ENCODE data around the gene DLGAP1. TPM values are rescaled to one million over a fixed set of nuclear protein-coding genes. Genes with fewer than 3 reads are reported as not detected.

DLGAP1 gene
- total RNA-seq, 1 donor from 2014 or later = 18.5 TPM

- Histone ChIP-seq H3K27ac (peak overlapping the region; percentile 40), H3K9me3 (ENCODE audit: low read depth) (no peaks in the 10 kb centered on the region), H3K4me1 (peaks cover 64% of the 10 kb centered on the region), H3F3A (ENCODE audit: low read depth) (peaks cover 58% of the 10 kb centered on the region), H3K79me2 (ENCODE audit: low read depth) (peaks cover 6% of the 10 kb centered on the region), H3K27me3 (no peaks in the 10 kb centered on the region), H4K20me1 (ENCODE audit: low read depth) (peaks cover 10% of the 10 kb centered on the region), H2AFZ (replicated peaks) (no peak overlapping the region), H3K4me2 (peak overlapping the region; percentile 37), H3K4me3 (no peak overlapping the region), H3K36me3 (no peaks in the 10 kb centered on the region), H3K9ac (no peak overlapping the region)
- H3K36me3 Mint-ChIP-seq = no peaks in the 10 kb centered on the region
- no peaks in the 10 kb centered on the region for H3K27me3 Mint-ChIP-seq (ENCODE audit: insufficient read depth, low read depth)
- H3K27ac Mint-ChIP-seq = peak overlapping the region; percentile 27
- TF ChIP-seq EZH2phosphoT487 (IDR thresholded peaks at IDR 0.05) (no peak), CTCF (IDR thresholded peaks at IDR 0.05) (no peak), EZH2 (IDR thresholded peaks at IDR 0.05) (no peak)
- DNase-seq (ENCODE audit: low spot score) = peak; percentile 41
- H3K4me3 Mint-ChIP-seq = no peak overlapping the region
- H3K9me3 Mint-ChIP-seq = no peaks in the 10 kb centered on the region
- H3K4me1 Mint-ChIP-seq = peaks cover 8% of the 10 kb centered on the region
Observed at GRCh38 chr18:4236940-4237663, 218.0 kb downstream of the DLGAP1 start.

GRCh38 chr18:4233468-4233867 is 221.6 kb downstream of the DLGAP1 start:
- no peak overlapping the region for H3K4me3 ChIP-seq
- peaks cover 14% of the 10 kb centered on the region for H4K20me1 ChIP-seq (ENCODE audit: low read depth)
- no peaks in the 10 kb centered on the region for H3K9me3 ChIP-seq (ENCODE audit: low read depth)
- Mint-ChIP-seq H3K36me3 (no peaks in the 10 kb centered on the region), H3K27ac (no peak overlapping the region), H3K4me1 (peaks cover 8% of the 10 kb centered on the region), H3K27me3 (ENCODE audit: insufficient read depth, low read depth) (no peaks in the 10 kb centered on the region), H3K9me3 (peaks cover 4% of the 10 kb centered on the region), H3K4me3 (no peak overlapping the region)
- H3K36me3 ChIP-seq = no peaks in the 10 kb centered on the region
- H3K4me1 ChIP-seq = peaks cover 44% of the 10 kb centered on the region
- no peak for DNase-seq (ENCODE audit: low spot score)
- H3K27ac ChIP-seq = no peak overlapping the region
- no peak overlapping the region for H3K9ac ChIP-seq
- peaks cover 55% of the 10 kb centered on the region for H3F3A ChIP-seq (ENCODE audit: low read depth)
- H3K79me2 ChIP-seq (ENCODE audit: low read depth) = peaks cover 24% of the 10 kb centered on the region
- H2AFZ ChIP-seq (replicated peaks) = no peak overlapping the region
- no peaks in the 10 kb centered on the region for H3K27me3 ChIP-seq
- no peak for TF ChIP-seq EZH2phosphoT487 (IDR thresholded peaks at IDR 0.05)
- TF ChIP-seq CTCF (IDR thresholded peaks at IDR 0.05) = no peak
- TF ChIP-seq EZH2 (IDR thresholded peaks at IDR 0.05) = no peak
- H3K4me2 ChIP-seq = peak overlapping the region; percentile 5

- no peak overlapping the region for H3K4me2 ChIP-seq
- H3K36me3 Mint-ChIP-seq = no peaks in the 10 kb centered on the region
- no peaks in the 10 kb centered on the region for H3K27me3 Mint-ChIP-seq (ENCODE audit: insufficient read depth, low read depth)
- no peaks in the 10 kb centered on the region for H3K9me3 ChIP-seq (ENCODE audit: low read depth)
- no peak overlapping the region for H3K9ac ChIP-seq
- peaks cover 32% of the 10 kb centered on the region for H3K79me2 ChIP-seq (ENCODE audit: low read depth)
- H3K4me3 ChIP-seq = no peak overlapping the region
- peaks cover 8% of the 10 kb centered on the region for H3K4me1 Mint-ChIP-seq
- H3K4me3 Mint-ChIP-seq = no peak overlapping the region
- no peak for DNase-seq (ENCODE audit: low spot score)
- H2AFZ ChIP-seq (replicated peaks) = no peak overlapping the region
- TF ChIP-seq EZH2 (IDR thresholded peaks at IDR 0.05) (no peak), EZH2phosphoT487 (IDR thresholded peaks at IDR 0.05) (no peak), CTCF (IDR thresholded peaks at IDR 0.05) (no peak)
- H3K27ac Mint-ChIP-seq = no peak overlapping the region
- H3K9me3 Mint-ChIP-seq = peaks cover 5% of the 10 kb centered on the region
- H3K36me3 ChIP-seq = no peaks in the 10 kb centered on the region
- H3K4me1 ChIP-seq = peaks cover 40% of the 10 kb centered on the region
- peaks cover 47% of the 10 kb centered on the region for H3F3A ChIP-seq (ENCODE audit: low read depth)
- H3K27me3 ChIP-seq = no peaks in the 10 kb centered on the region
- H4K20me1 ChIP-seq (ENCODE audit: low read depth) = peaks cover 14% of the 10 kb centered on the region
- peak overlapping the region; percentile 31 for H3K27ac ChIP-seq
Observed at GRCh38 chr18:4232656-4233055, 222.5 kb downstream of the DLGAP1 start.
